ENCODE results near the gene DLX4.

Gene DLX4

DNA sequence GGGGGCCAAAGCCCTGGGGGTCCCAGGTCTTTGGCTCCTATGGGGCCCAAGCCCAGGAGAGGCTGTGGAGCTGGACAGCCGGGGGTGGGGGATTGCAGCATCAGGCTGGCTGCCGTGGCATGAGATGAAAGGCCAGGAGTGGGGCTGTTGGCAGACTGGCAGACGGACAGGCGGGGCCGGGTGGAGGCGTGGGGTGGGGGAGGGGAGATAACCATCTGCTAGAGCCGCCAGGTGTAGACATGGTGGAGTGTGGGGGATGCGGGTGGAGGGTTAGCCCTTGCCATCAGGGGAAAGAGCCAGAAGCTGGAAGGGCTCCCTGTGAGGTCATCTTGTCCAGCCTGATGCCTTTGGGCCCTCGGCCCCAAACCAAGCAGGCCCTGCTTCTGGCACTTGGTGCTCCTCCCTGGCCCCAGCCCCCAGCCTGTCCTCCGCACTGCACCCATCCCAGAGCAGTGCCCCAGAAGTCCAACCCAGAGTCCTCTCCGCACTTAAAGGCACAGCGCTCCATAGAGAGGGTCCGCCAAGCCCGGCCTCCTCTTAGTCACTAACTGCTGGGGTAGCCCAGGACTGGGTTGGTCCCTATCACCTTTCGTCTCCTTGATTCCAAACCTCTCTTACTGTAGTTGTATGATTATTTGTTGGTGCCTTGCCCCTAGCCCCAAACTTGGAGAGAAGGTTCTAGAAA lies 33.3 kb upstream of the DLX4 start:
- no peak for TF ChIP-seq CTCF (conservative IDR thresholded peaks at IDR 0.05)

GRCh38 chr17:49936386-49936785 lies 32.6 kb upstream of the DLX4 start:
- H3K27ac ChIP-seq = no peak overlapping the region

More for the DNA sequence above, 33.3 kb upstream of the DLX4 start:
- no peak overlapping the region for H3K27ac ChIP-seq

DNA sequence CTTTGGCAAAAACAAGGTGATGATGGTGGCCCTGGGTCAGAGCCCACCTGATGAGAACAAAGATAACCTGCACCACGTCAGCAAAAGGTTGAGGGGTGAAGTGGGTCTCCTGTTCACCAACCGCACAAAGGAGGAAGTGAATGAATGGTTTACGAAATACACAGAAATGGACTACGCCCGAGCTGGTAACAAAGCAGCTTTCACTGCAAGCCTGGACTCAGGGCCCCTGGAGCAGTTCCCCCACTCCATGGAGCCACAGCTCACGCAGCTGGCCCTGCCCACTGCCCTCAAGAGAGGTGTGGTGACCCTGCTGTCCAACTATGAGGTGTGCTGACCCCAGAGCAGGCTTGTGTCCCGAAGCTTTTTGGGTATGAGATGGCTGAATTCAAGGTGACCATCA lies 29.7 kb upstream of the DLX4 start:
- TF ChIP-seq CTCF (conservative IDR thresholded peaks at IDR 0.05) = no peak
- H3K27ac ChIP-seq = no peak overlapping the region

More at GRCh38 chr17:49936386-49936785, 32.6 kb upstream of the DLX4 start:
- TF ChIP-seq CTCF (conservative IDR thresholded peaks at IDR 0.05) = no peak

DNA sequence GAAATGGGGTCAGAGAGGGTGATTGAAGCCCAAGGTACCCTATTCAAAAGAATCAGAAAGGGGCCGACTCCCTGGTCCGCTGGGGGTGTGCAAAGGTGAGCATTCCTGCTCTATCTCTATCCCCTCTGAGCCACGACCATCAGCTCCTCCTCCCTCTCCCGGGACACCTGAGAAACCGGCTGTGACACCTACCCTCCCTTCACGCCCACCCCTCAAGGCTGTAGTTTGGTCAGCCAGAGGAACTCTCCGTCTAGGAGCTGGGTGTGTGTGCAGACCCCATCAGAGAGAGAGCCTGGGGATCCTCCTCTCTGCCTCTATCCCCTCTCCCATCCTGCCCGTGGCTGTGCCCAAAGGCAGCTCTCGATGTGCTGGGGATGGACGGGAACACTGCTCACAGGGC lies 27.6 kb upstream of the DLX4 start:
- TF ChIP-seq CTCF (conservative IDR thresholded peaks at IDR 0.05) = no peak
- no peak overlapping the region for H3K27ac ChIP-seq

DNA sequence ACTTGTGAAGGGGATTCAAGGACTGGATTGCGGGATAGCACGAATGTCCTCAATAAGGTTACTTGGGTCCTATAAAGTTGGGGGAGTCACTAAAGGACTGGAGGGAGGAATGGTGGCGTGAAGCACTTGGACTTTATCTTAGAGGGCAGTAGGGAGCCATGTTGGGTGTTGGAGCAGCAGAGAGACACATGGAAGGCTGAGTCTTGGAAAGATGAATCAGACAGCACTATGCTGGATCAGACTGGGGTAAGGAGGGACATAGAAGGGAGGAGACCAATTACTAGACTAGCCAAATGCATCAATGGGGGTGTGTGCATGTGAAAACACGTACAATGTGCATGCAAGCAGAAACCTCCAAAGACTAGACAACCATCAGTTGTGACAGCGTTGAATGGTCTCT lies 26.0 kb upstream of the DLX4 start:
- TF ChIP-seq CTCF (conservative IDR thresholded peaks at IDR 0.05) = no peak

DNA sequence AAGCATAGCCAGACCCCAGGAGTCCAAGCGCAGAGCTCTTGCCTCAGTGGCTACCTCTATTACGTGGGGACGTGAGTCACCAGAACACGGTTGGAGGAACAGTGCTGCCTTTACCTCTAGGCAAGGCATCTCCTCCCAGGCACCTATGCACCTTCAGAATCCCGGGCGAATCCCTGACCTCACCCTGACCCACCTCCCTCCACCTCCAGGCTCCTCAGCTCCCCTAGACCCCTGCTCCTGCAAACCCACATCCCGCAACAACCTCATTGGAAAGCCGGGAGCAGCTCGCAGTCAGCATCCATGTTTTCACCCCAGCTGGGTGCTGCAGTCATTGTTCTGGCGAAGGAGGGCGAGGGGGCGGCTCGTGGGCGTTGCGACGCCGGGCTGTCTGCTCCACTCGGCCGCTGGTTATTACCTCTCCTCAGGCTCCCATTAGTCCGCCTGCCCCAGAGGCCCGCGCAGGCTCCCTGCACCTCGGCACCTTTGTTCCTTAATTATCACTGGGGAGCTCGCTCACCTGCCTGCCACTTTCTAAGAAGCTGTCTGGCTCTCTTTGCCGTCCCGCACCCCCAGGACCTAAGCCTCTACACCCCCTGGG lies 24.6 kb upstream of the DLX4 start:
- H3K27ac ChIP-seq = no peak overlapping the region
- no peak for TF ChIP-seq CTCF (conservative IDR thresholded peaks at IDR 0.05)

More for the DNA sequence above, 26.0 kb upstream of the DLX4 start:
- H3K27ac ChIP-seq = no peak overlapping the region

DNA sequence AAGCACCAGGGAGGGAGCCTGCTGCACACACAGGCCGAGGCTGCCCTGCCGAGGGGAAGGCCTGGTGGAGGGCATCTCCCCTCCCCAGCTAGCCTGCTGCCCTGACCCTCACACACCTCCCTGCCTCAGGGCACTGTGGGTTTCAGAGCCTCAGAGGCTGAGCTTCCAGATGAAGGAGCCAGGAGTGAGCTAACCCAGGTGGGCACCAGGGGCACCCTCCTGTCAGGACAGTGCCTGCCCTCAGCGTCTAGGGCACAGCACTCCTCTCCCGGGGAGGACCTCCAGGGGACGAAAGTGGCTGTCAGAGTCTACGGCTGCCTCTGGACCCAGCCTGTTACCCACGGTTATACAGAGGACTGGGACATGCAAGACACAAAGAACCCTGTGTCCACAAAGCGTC lies 22.8 kb upstream of the DLX4 start:
- TF ChIP-seq CTCF (conservative IDR thresholded peaks at IDR 0.05) = no peak
- H3K27ac ChIP-seq = no peak overlapping the region
